GM12878 (cell line): ENCODE data around the gene LDB2. TPM values are rescaled to one million over a fixed set of nuclear protein-coding genes. Genes with fewer than 3 reads are reported as not detected.

ENCODE experiments used
- ATAC-seq: fragments of 200-7000 bp; cut with Tn5 transposase; 3 replicates; pipeline ENCODE4 v1.9.1; 2020; ENCODE audit warnings: mild to moderate bottlenecking, moderate library complexity
- BruUV-seq: library from RNA; stranded (reverse); fragments of 400-500 nt; replicated peaks from 2 replicates; lab custom pipeline; 2021; lab: Mats Ljungman, UMichigan
- CTCF ChIA-PET: fragments of 300-600 bp; sonication (Branson Sonifier 250); formaldehyde crosslinking; extraction: SDS; loops from one replicate; lab custom pipeline; 2021; ENCODE audit warnings: inconsistent platforms; lab: Yijun Ruan, JAX
- POLR2A ChIA-PET: fragments of 350-600 bp; formaldehyde crosslinking; extraction: SDS; loops from one replicate; lab custom pipeline; 2021; ENCODE audit warnings: inconsistent platforms; lab: Charles Lee
- RAD21 ChIA-PET: fragments of 300-600 bp; sonication (Branson Sonifier 250); formaldehyde crosslinking; loops from one replicate; lab custom pipeline; 2023; ENCODE audit warnings: antibody characterized with exemption; ENCODE audit not compliant: unreplicated experiment; lab: Charles Lee
- SMC1A ChIA-PET: fragments of 300-600 bp; sonication (Branson Sonifier 250); formaldehyde crosslinking; loops from one replicate; lab custom pipeline; 2023; ENCODE audit not compliant: unreplicated experiment, uncharacterized antibody; lab: Charles Lee
- DNase-seq: peaks from one replicate; pipeline ENCODE4 v3.0.0-alpha.2; 2011; ENCODE audit warnings: low read depth, low spot score
- FAIRE-seq: peaks from 3 replicates; lab custom pipeline; 2011; peaks lifted over from hg19 to GRCh38; lab: Jason Lieb, UNC
- H2AFZ ChIP-seq: 2 replicates; pipeline ENCODE4 v1.6.0; 2011; ENCODE audit warnings: low read depth, low read length, control low read depth; ENCODE audit not compliant: control insufficient read depth
- H3K27ac ChIP-seq: 2 replicates; pipeline ENCODE4 v1.5.1; 2011; ENCODE audit warnings: control low read depth; ENCODE audit not compliant: control insufficient read depth, insufficient read depth
- H3K27me3 ChIP-seq, 2 experiments: replicated peaks in 1 of 2; 2 replicates each; pipeline versions ENCODE4 v1.6.0 to v1.6.1; 2011; ENCODE audit warnings: low read length in 1 of 2; ENCODE audit not compliant: control insufficient read depth in 2 of 2, insufficient read depth in 2 of 2
- H3K36me3 ChIP-seq, 2 experiments: 2 replicates each; pipeline ENCODE4 v1.5.1; 2011; ENCODE audit warnings: low read length in 1 of 2; ENCODE audit not compliant: control insufficient read depth in 2 of 2, insufficient read depth in 2 of 2
- H3K4me1 ChIP-seq: 2 replicates; pipeline ENCODE4 v1.6.1; 2011; ENCODE audit warnings: mild to moderate bottlenecking, low read length, moderate library complexity, mixed read lengths; ENCODE audit not compliant: control insufficient read depth, insufficient read depth
- H3K4me2 ChIP-seq: 2 replicates; pipeline ENCODE4 v1.6.0; 2011; ENCODE audit warnings: control low read depth; ENCODE audit not compliant: control insufficient read depth, insufficient read depth
- H3K4me3 ChIP-seq: fragments of 200-600 bp; sonication (generic); 2 replicates; pipeline ENCODE4 v1.5.1; 2016
- H3K79me2 ChIP-seq: 2 replicates; pipeline ENCODE4 v1.6.0; 2011; ENCODE audit warnings: low read length; ENCODE audit not compliant: control insufficient read depth, insufficient read depth
- H3K9ac ChIP-seq: 2 replicates; pipeline ENCODE4 v1.8.0; 2011; ENCODE audit warnings: low read length, control low read depth, mixed read lengths; ENCODE audit not compliant: control insufficient read depth, insufficient read depth
- H3K9me3 ChIP-seq: replicated peaks from 3 replicates; pipeline ENCODE4 v1.5.1; 2011; ENCODE audit warnings: mild to moderate bottlenecking, low read length; ENCODE audit not compliant: control insufficient read depth, insufficient read depth
- H4K20me1 ChIP-seq: 2 replicates; pipeline ENCODE4 v1.6.0; 2011; ENCODE audit not compliant: control insufficient read depth, insufficient read depth
- ASH2L ChIP-seq: fragments of 300-600, 200-600 bp; sonication (generic); IDR thresholded peaks from 2 replicates; pipeline ENCODE4 v1.6.1; 2017; ENCODE audit warnings: low read depth, mild to moderate bottlenecking, borderline replicate concordance
- CBX3 ChIP-seq: fragments of 200-600 bp; sonication (generic); IDR thresholded peaks from 2 replicates; pipeline ENCODE4 v1.6.1; 2016; ENCODE audit warnings: low read depth, borderline replicate concordance
- ESRRA ChIP-seq: IDR thresholded peaks from 2 replicates; pipeline ENCODE4 v1.6.1; 2012; ENCODE audit warnings: mild to moderate bottlenecking, low read length, improper control_type of control experiment
- HDAC2 ChIP-seq: fragments of 200-600 bp; sonication (generic); IDR thresholded peaks from 2 replicates; pipeline ENCODE4 v1.6.1; 2017
- MEF2B ChIP-seq: fragments of 450-650 bp; IDR thresholded peaks from 2 replicates; pipeline ENCODE4 v1.6.1; 2018; ENCODE audit warnings: mild to moderate bottlenecking, moderate library complexity; ENCODE audit not compliant: partially characterized antibody, poor library complexity, severe bottlenecking
- PML ChIP-seq: IDR thresholded peaks from 2 replicates; pipeline ENCODE4 v1.6.1; 2012; ENCODE audit warnings: low read length, inconsistent platforms
- REST ChIP-seq: IDR thresholded peaks from 2 replicates; pipeline ENCODE4 v1.6.1; 2012; ENCODE audit warnings: mild to moderate bottlenecking, low read depth, low read length
- STAT1 ChIP-seq: fragments of 450-650 bp; conservative IDR thresholded peaks from 2 replicates; pipeline ENCODE4 v1.6.1; 2014; ENCODE audit warnings: antibody characterized with exemption, mild to moderate bottlenecking
- STAT3 ChIP-seq: IDR thresholded peaks from 2 replicates; pipeline ENCODE4 v1.6.1; 2011; ENCODE audit warnings: low read depth, low read length, improper control_type of control experiment
- TCF12 ChIP-seq: IDR thresholded peaks from 2 replicates; pipeline ENCODE4 v1.6.1; 2011; ENCODE audit warnings: low read depth, mild to moderate bottlenecking, low read length
- TCF3 ChIP-seq: IDR thresholded peaks from 2 replicates; pipeline ENCODE4 v1.6.1; 2012; ENCODE audit warnings: low read depth, mild to moderate bottlenecking, low read length, borderline replicate concordance; ENCODE audit not compliant: insufficient read depth
- ZBTB4 ChIP-seq: fragments of 450-650 bp; formaldehyde crosslinking; IDR thresholded peaks from 2 replicates; pipeline ENCODE4 v1.4.0; 2022; ENCODE audit warnings: mild to moderate bottlenecking, moderate library complexity
- WGBS: methylation state at CpG from one replicate; pipeline ENCODE4 v1.1.6; 2016; ENCODE audit warnings: low lambda C conversion rate; ENCODE audit not compliant: insufficient replicate concordance, insufficient coverage; ENCODE audit errors: missing lambda C conversion rate; 5-methylcytosine and 5-hydroxymethylcytosine counted together
- in situ Hi-C: fragments of 300-500 bp; cut with MboI; formaldehyde crosslinking; loops from 9 replicates; pipeline ENCODE4 v1.14.3; 2018; ENCODE audit warnings: mixed read lengths
- intact Hi-C: fragments of 100-400 bp; cut with micrococcal nuclease; formaldehyde crosslinking; loops from one replicate; pipeline ENCODE4 v1.14.2; 2022; ENCODE audit not compliant: unreplicated experiment
- polyA plus RNA-seq, 11 experiments: library from polyadenylated mRNA; depleted of rRNA in 4 of 11; unstranded in 6 of 11; stranded (reverse) in 5 of 11; fragments of >200 nt; fragmentation: Nextera tagmentation in 4 of 11; fragmentation: Illumina TruSeq in 1 of 11; extraction: Ambion mirVana in 4 of 11; extraction: Trizol in 1 of 11; gene quantifications; 1 replicate in 1 of 11; 2 replicates in 10 of 11; pipeline versions ENCODE4 v1.2.1 to v1.2.3, GENCODE V29; 2011 to 2016; ENCODE audit warnings: inconsistent platforms in 2 of 11, missing spikeins in 2 of 11, low read depth in 1 of 11
- total RNA-seq, 4 experiments: library from RNA; depleted of rRNA in 3 of 4; stranded (reverse); fragments of >200 nt in 3 of 4; fragmentation: Illumina TruSeq in 1 of 4; extraction: Trizol in 1 of 4; gene quantifications; 2 replicates each; pipeline versions ENCODE4 v1.2.1 to v1.2.3, GENCODE V29; 2013 to 2021

The LDB2 gene
- total and polyA plus RNA-seq, 10 of the 15 experiments (the other 5 are each of a cell fraction or from before 2014, with no cell fraction given): 0.15 TPM; not detected in 9

- no TSS peak for BruUV-seq
- Histone ChIP-seq H2AFZ (no peak overlapping the region), H3K4me1 (no peaks in the 10 kb centered on the region), H3K27me3 (no peaks in the 10 kb centered on the region), H3K79me2 (no peaks in the 10 kb centered on the region), H3K9me3 (no peaks in the 10 kb centered on the region), H3K4me3 (no peak overlapping the region), H3K27ac (no peak overlapping the region), H3K36me3 (no peaks in the 10 kb centered on the region)
- ChIA-PET CTCF (no interaction called here), POLR2A (no interaction called here), RAD21 (no interaction called here), SMC1A (no interaction called here)
- ATAC-seq (no peak), DNase-seq (no peak)
- TF ChIP-seq CBX3 (no peak), TCF12 (no peak), STAT1 (no peak), REST (no peak), HDAC2 (no peak), ESRRA (no peak), TCF3 (no peak), MEF2B (no peak), STAT3 (no peak), ZBTB4 (CRISPR knock-in tag) (no peak), ASH2L (no peak), PML (no peak)
- TF ChIP-seq, all 136 proteins: peak for 0
- in situ Hi-C loops: no loop called here
- intact Hi-C loops: no loop called here
- 0% methylated on average over 2 of the region's 2 CpGs for WGBS
- Histone ChIP-seq H4K20me1 (no peaks in the 10 kb centered on the region), H3K4me2 (no peak overlapping the region), H3K9ac (no peak overlapping the region)
- FAIRE-seq: no peak
Measured at GRCh38 chr4:16867827-16868226, 30.6 kb downstream of the LDB2 start.
